Stimulated activated CD4-positive, alpha-beta T cell treated with anti-CD3 and anti-CD28 coated beads, TNF-alpha, amount 100 ng/mL, for 4 hours (primary cell): ENCODE results near the gene CCDC88B.
"Not testable (repeated sequence)": the region's sequence is repeated elsewhere in the genome, so short reads cannot be mapped to it uniquely, and the experiment has no call there.

ENCODE experiments used
- DNase-seq, 3 experiments: peaks; one replicate each; pipeline ENCODE4 v3.0.0-alpha.2; 2020; ENCODE audit warnings: low read depth in 3 of 3

Gene CCDC88B

DNA sequence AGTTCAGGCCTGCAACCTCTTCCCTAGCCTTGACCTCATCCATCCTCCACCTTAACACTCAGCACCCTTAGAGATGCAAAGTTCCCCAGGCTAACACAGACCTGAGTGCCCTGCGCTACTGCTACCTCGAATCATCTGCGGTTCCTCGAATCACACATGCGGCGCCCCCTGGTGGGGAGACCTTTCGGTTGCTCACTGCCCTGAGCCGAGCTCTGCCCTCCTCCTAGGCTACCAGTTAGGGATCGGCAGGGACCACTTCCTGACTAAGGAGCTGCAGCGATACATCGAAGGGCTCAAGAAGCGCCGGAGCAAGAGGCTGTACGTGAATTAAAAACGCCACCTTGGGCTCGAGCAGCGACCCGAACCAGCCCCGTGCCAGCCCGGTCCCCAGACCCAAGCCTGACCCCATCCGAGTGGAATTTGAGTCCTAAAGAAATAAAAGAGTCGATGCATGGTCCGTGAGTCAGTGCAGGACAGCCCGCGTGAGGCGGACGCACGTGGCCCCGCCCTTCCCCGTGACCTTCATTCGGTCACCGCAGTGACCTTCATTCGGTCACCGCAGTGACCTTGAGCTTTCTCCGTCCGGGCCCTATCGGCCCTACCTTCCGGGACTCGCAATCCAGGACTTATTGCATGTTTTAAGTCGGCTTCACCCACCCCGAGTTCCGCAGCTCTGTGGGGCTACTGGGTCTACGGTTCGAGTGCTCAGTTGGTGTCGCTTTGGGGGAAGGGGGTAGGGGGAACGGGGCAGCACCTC, 35.5 kb upstream of the CCDC88B start:
- DNase-seq = peak; percentile 85 to 96 (median 92)

DNA sequence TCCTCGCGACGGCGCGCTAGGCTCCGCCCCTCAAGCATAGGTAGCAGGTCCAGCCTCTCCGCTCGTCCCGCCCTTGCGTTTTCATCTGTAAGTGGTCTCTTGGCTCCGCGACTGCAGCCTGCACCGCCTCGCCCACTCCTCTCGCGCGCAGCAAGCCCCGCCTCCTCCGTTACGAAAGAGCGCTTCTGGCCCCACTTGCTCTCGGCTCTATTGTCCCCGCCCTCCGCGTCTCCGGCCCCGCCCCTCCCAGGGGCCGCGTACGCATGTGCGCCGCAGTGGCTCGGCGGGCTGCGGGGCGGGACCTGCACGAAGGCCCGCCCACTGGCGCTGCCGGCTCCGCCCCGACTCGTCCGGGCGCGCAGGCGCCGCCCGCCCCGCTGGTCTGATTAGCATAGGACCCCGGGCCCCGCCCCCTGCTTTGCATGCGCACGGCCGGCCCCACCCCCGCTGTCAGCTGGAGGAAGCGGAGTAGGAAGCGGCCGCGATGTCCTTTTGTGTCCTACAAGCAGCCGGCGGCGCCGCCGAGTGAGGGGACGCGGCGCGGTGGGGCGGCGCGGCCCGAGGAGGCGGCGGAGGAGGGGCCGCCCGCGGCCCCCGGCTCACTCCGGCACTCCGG, 34.8 kb upstream of the CCDC88B start, which contains the start of gene ESRRA:
ESRRA (plus strand) TSS at position 450 of the 616 bp plus-strand sequence. CDS start 1,656 bp downstream, outside the sequence.
- DNase-seq = peak; percentile 99 to 100 (median 100)

DNA sequence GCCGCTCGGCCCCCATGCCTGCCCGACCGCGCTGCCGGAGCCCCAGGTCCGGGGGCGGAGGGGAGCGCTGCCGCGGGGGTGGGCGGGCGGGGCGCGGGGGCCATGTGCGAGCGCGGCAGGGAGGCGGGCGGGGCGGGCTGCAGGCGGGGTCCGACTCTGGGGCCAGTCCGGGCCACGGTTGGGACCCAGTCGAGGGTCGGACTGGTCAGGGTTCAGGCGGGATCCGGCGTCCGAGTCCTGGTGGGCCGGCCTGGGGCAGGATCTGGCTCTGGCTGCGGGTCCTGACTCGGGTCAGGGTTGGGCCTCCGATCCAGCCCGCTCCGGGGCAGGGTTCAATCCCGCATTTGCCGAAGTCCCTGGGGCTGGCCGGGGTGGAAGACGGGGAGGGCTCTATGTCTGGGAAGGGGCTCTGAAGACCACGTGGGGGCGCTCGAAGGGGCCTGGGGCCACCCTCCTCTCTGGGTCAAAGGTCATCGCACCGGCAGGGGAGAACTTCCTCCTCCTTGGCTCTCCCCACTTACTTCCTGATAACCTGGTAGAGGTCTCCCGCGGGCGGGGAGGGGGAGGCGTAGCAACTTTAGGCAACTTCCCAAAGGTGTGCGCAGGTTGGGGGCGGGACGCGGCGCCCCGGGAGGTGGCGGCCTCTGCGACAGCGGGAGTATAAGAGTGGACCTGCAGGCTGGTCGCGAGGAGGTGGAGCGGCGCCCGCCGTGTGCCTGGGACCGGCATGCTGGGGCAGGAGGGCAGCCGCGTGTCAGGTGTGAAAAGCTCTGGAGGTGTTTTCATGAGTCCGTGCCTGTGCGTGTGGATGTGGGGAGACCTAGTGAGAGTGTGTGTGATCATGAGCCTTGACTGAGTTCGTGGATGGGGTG, 34.1 kb upstream of the CCDC88B start:
- DNase-seq = peak; percentile 61 to 67 (median 64)

DNA sequence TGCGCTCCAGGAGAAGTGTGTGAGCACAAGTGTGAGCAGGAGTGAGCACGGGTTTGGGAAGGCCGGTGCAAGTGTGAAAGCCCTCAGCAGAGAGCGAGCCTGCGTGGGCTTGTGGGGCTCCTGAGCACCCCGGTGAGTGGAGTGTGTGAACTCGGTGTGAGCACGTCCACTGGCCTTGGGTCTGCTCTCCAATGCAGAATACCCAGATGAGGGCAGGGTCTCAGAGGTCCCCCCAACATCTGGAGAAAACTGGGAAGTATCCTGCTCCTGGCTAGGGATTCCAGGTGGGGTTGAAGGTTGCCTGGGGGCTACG, 33.5 kb upstream of the CCDC88B start:
- no peak for DNase-seq

DNA sequence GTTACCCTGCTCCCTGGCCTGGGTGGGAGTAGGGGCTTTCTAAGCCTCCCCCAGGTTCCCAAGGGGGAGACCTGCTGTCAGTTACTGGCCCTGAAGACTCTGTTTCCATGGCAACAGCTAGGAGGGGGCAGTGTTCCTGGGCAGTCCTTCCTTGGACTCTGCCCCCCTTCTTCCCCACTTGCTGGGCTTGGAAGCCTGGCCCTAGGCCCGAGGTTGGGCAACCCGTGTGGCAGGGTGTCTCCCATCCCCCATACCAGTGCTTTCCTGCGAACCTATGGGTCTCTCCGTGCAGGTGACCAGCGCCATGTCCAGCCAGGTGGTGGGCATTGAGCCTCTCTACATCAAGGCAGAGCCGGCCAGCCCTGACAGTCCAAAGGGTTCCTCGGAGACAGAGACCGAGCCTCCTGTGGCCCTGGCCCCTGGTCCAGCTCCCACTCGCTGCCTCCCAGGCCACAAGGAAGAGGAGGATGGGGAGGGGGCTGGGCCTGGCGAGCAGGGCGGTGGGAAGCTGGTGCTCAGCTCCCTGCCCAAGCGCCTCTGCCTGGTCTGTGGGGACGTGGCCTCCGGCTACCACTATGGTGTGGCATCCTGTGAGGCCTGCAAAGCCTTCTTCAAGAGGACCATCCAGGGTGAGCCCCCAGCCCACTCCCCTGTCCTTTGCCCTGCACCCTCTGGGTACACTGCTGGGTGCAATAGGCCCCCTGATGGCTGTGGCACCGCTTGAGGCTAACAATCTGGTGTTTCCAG, 33.0 kb upstream of the CCDC88B start:
- DNase-seq = no peak

DNA sequence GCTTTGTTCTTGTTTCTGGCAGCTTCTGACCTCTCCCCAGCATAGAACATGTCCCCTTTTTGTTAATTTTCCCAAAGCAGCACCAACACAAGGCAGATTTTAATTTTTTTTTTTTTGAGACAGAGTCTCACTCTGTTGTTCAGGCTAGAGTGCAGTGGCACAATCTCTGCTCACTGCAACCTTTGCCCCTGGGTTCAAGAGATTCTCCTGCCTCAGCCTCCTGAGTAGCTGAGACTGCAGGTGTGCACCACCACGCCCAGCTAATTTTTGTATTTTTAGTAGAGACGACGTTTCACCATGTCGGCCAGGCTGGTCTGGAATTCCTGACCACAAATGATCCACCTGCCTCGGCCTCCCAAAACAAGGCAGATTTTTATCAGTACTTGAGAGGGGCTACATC, 32.2 kb upstream of the CCDC88B start:
- DNase-seq = not testable (repeated sequence)

DNA sequence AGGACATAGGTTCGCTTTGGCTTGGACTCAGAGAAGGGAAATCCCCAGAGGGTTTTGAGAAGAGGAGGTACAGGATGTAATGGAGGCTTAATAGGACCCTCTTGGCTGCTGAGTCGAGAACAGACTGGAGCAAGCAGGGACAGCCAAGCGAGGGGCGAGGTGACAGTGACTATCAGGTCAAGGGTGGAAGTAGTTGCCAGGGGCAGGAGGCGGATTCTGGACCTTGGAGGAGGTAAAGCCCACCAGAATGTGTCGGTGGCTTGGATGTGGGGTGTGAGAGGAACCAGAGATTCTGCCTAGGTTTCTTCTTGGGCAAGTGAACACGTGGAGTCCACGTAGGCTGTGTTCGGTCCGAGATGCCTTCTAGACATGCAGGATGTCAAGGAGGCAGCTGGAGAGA, 27.1 kb upstream of the CCDC88B start:
- no peak for DNase-seq

DNA sequence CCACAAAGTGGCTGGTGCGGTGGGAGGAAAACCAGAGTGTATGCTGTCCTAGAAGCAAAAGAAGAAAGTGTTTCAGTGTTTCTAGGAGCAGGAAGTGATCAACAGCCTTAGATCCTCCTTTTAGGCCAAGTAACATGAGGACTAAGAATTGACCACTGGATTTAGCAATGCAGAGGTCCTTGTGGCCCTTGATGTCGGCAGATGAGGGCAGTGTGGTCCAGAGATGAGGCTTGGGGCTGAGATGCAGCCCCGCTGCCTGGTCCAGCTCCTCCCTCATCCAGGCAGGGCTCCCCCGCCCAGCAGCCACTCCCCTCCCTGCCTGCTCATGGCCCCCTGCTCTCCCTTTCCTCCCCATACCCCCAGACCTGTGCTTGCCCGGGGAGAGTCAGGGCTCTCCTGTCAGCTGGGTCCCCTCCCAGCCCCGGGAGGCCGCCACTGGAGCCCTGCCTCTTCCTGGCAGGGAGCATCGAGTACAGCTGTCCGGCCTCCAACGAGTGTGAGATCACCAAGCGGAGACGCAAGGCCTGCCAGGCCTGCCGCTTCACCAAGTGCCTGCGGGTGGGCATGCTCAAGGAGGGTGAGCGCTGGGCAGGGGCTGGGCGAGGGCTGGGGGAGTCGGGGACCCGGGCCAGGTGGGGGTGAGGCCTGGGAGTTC, 26.4 kb upstream of the CCDC88B start:
- DNase-seq = no peak

DNA sequence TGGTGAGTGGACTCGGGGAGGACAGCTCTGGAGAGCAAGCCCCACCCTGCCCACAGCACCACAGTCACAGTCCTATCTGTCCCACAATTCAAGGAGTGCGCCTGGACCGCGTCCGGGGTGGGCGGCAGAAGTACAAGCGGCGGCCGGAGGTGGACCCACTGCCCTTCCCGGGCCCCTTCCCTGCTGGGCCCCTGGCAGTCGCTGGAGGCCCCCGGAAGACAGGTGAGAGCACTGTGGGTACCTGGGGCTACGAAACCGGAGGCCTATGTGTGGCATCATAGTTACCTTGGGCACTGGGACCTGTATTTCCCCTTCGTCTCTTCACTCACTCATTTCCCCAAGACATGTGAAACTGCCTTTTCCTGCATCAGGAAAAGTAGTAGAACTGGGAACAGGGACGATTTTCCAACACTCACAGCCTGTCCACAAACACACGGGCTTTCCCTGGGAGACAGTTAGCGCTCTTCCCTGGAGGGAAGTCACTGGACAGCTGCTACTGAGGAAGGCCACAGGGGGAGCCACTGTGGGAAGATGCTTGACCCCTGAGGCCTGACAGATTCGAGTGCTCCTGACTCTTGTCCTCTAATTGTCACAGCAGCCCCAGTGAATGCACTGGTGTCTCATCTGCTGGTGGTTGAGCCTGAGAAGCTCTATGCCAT, 25.7 kb upstream of the CCDC88B start:
- no peak for DNase-seq

DNA sequence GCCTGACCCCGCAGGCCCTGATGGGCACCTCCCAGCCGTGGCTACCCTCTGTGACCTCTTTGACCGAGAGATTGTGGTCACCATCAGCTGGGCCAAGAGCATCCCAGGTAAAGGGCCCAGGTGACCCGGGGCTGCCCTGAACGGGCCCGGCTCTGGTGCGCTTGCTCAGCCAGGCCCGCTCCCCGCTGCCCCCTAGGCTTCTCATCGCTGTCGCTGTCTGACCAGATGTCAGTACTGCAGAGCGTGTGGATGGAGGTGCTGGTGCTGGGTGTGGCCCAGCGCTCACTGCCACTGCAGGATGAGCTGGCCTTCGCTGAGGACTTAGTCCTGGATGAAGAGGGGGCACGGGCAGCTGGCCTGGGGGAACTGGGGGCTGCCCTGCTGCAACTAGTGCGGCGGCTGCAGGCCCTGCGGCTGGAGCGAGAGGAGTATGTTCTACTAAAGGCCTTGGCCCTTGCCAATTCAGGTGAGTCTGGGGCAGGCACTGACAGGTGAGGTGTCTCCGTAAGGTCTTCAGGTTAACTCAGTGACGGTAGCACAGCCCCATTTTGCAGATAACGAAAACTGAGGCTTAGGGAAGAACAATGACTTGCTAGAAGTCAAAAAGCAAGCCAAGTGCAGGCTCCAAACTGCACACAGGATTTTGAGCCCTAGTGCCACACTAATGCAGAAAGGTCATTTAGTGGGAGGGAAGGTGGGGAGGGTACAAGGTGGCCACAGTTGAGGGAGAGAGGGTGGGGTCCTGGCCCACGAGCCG, 25.0 kb upstream of the CCDC88B start:
- DNase-seq = no peak

DNA sequence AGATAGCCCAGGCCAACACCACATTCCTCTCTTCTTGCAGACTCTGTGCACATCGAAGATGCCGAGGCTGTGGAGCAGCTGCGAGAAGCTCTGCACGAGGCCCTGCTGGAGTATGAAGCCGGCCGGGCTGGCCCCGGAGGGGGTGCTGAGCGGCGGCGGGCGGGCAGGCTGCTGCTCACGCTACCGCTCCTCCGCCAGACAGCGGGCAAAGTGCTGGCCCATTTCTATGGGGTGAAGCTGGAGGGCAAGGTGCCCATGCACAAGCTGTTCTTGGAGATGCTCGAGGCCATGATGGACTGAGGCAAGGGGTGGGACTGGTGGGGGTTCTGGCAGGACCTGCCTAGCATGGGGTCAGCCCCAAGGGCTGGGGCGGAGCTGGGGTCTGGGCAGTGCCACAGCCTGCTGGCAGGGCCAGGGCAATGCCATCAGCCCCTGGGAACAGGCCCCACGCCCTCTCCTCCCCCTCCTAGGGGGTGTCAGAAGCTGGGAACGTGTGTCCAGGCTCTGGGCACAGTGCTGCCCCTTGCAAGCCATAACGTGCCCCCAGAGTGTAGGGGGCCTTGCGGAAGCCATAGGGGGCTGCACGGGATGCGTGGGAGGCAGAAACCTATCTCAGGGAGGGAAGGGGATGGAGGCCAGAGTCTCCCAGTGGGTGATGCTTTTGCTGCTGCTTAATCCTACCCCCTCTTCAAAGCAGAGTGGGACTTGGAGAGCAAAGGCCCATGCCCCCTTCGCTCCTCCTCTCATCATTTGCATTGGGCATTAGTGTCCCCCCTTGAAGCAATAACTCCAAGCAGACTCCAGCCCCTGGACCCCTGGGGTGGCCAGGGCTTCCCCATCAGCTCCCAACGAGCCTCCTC, 24.1 kb upstream of the CCDC88B start:
- DNase-seq = not testable (repeated sequence)

DNA sequence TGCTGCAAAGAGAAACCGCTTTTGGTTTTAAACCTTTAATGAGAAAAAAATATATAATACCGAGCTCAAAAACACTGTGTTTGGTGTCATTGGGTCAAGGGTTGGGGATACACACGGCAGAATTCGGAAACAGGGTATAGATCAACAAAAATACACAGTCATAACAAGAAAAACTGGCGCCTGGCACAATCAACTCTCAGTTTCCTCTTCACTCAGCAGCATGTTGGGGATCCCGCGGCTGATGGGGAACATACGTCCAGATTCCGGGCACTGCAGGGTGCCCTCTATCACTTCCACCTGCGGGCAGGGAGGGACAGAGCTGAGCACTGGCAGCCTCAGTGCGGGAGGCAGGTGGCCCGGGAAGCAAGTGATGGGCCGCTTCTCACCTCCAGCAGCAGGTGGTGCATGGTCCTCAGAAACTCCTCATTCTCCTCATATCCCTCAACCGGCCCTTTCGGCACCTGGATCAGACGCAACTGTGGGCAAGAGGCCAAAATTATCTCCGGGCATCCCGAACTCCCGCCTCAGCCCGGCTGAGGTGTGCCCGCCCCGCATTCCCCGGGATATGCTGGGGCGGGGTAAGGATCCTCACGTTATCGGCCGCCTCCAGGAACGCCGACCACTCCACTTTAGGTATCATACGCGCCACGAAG, 23.2 kb upstream of the CCDC88B start:
- DNase-seq = no peak

DNA sequence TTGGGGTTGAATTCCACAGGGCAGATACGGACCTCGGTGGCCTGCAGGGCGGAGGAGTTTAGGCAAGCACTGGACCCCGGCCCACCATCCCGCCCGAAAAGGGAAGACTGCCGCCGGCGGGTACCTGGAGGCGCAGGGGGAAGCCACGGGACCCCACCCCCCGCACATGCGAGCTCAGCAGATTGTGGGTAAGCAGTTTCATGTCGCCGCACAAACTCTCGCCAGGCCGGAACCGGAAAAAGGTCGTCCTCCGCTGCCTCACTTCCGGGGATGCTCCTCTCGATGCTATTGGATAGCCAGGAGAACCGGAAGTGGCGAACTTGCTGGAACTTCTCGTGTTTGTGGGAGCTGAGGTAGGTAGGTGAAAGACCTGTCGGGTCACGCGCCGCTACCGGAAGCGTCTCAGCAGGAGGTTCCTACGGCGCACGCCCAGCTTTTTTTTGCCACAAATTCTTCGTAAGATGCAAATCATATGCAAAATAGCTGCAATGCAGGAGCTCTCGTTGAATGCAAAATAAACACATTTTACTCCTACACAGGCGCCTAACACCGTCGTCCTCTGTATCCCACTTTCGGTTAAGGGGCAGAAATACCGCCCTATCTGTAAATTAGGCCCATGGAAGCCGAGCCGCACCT, 22.6 kb upstream of the CCDC88B start, which contains the start of gene TRMT112:
TRMT112 (minus strand) TSS at position 235 of the 636 bp plus-strand sequence; CDS start at position 202, 33 bp downstream.
- DNase-seq = peak; percentile 81 to 94 (median 90)

DNA sequence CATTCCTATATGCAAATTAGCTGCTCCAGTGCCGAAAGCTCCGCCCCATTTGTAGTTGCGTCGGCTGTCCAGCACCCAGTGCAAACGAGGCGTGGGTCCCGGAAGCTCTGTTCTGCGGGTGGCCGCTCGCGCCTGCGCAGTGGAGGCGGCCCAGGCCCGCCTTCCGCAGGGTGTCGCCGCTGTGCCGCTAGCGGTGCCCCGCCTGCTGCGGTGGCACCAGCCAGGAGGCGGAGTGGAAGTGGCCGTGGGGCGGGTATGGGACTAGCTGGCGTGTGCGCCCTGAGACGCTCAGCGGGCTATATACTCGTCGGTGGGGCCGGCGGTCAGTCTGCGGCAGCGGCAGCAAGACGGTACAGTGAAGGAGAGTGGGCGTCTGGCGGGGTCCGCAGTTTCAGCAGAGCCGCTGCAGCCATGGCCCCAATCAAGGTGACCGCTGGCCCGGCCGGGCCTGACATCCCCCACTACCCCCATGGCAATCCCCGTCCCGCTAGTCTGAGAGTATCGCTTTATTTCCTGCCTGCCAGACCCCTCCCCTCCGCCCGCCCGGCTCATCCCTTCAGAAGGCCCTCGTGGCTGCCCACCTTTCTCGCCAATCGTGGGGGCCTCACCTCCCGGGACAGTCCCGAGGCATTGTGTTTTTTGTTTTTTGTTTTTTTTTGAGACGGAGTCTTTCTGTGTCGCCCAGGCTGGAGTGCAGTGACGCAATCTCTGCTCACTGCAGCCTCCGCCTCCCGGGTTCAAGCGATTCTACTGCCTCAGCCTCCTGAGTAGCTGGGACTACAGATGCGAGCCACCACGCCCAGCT, 21.8 kb upstream of the CCDC88B start, which contains the start of gene PRDX5:
PRDX5 (plus strand) TSS at position 161 of the 805 bp plus-strand sequence; CDS start at position 256, 95 bp downstream.
- DNase-seq = peak; percentile 85 to 90 (median 86)

DNA sequence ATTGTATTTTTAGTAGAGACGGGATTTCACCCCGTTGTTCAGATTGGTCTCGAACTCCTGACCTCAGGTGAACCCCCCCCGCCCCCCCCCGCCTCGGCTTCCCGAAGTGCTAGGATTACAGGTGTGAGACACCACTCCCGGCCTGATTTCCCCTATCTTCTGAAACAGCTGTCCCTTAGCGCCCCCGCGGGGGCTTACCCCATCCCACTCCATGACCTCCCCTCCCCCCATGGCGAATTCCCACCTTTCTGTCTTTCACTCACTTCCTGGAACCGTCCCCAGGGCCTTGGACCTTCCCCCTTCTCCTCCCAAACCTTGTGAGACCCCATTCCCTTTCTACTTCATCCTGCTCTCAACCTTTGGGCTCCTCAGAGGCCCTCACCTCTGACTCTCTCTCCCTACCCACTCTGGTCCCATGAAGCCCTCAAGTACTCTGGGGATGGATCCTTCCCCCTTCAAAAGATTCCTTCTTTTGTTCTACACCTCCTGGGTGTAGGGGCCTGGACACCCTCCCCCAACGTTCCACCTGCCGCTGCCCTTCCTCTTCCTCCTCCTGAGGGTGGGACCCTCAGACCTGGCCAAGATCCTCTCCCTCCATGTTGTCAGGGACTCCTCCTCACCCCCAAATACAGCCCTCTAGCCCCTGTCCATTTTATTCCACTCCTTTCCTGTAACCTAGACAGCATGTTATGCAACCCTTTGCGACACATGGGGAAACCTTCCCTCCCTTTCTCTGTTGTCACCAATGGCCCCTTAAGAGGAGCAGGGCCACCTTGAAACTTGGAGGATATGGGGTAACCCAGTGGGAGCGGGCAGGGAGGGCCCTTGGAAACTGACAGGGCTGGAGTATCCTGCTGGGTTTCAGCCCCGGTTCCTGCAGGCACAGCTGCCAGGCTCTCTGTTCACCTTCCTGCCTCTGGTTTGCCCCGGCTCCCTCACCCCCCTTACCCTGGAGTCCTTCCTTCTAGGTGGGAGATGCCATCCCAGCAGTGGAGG, 20.9 kb upstream of the CCDC88B start:
- no peak for DNase-seq

DNA sequence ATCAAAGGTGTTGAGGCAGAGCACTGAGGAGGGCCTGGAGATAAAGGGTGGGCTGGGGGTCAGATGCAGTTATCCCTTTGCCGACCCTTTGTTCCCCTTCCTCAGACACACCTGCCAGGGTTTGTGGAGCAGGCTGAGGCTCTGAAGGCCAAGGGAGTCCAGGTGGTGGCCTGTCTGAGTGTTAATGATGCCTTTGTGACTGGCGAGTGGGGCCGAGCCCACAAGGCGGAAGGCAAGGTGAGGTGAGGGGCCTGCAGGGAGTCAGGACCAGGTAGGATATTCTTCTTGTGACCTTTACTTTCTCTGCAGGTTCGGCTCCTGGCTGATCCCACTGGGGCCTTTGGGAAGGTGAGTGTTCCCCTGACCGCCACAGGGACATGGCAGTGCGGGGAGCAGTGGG, 19.4 kb upstream of the CCDC88B start:
- DNase-seq = no peak
